Fibroblast of lung (primary cell): ENCODE data around the gene FCRLA.

Source experiments
- CTCF ChIP-seq, 2 donors: IDR thresholded peaks in 1 of 2; conservative IDR thresholded peaks in 1 of 2; 1 replicate in 1 of 2; 2 replicates in 1 of 2; pipeline ENCODE4 v1.5.1; 2011 to 2012; ENCODE audit warnings: low read length in 2 of 2, control low read depth in 1 of 2, inconsistent platforms in 1 of 2, low read depth in 1 of 2, mild to moderate bottlenecking in 1 of 2
- EZH2 ChIP-seq: IDR thresholded peaks from 2 replicates; pipeline ENCODE4 v1.5.1; 2012; ENCODE audit warnings: low read length, control low read depth, mild to moderate bottlenecking; ENCODE audit errors: missing control alignments

GRCh38 chr1:161736335-161736969 is 29.4 kb downstream of the FCRLA start:
- TF ChIP-seq CTCF (conservative IDR thresholded peaks at IDR 0.05 in 1 of 2, IDR thresholded peaks at IDR 0.05 in 1 of 2; ENCODE audit: low read depth in 1 of 2, low read length in 2 of 2) = no peak
- TF ChIP-seq EZH2 = no peak
